Neural cell (in vitro differentiated cells): ENCODE results near the gene ARHGAP6.

Source experiments
- CTCF ChIP-seq: fragments of 450-650 bp; IDR thresholded peaks from 2 replicates; pipeline ENCODE4 v1.5.1; 2014; ENCODE audit warnings: antibody characterized with exemption, mild to moderate bottlenecking, moderate library complexity; ENCODE audit not compliant: poor library complexity, severe bottlenecking
- EZH2 ChIP-seq: fragments of 200-600, 300-800 bp; shearing (Covaris generic), sonication (generic); IDR thresholded peaks from 2 replicates; pipeline ENCODE4 v1.6.1; 2014; ENCODE audit warnings: antibody characterized with exemption, low read length, borderline replicate concordance, mild to moderate bottlenecking; ENCODE audit not compliant: insufficient read depth, poor library complexity, severe bottlenecking
- MXI1 ChIP-seq: fragments of 450-650 bp; conservative IDR thresholded peaks from 2 replicates; pipeline ENCODE4 v1.6.1; 2014; ENCODE audit warnings: antibody characterized with exemption, mild to moderate bottlenecking; ENCODE audit not compliant: poor library complexity, severe bottlenecking

- no peak for TF ChIP-seq CTCF
- no peak for TF ChIP-seq MXI1
- no peak for TF ChIP-seq EZH2
Measured at GRCh38 chrX:11579636-11580600, 85.8 kb downstream of the ARHGAP6 start.
